GM19438 (cell line): Measurements from ENCODE around the gene USP40.

Experiments
- ATAC-seq: cut with Tn5 transposase; IDR thresholded peaks from one replicate; pipeline ENCODE4 v1.9.1; 2021; ENCODE audit warnings: low read depth; ENCODE audit not compliant: unreplicated experiment

USP40 gene

DNA sequence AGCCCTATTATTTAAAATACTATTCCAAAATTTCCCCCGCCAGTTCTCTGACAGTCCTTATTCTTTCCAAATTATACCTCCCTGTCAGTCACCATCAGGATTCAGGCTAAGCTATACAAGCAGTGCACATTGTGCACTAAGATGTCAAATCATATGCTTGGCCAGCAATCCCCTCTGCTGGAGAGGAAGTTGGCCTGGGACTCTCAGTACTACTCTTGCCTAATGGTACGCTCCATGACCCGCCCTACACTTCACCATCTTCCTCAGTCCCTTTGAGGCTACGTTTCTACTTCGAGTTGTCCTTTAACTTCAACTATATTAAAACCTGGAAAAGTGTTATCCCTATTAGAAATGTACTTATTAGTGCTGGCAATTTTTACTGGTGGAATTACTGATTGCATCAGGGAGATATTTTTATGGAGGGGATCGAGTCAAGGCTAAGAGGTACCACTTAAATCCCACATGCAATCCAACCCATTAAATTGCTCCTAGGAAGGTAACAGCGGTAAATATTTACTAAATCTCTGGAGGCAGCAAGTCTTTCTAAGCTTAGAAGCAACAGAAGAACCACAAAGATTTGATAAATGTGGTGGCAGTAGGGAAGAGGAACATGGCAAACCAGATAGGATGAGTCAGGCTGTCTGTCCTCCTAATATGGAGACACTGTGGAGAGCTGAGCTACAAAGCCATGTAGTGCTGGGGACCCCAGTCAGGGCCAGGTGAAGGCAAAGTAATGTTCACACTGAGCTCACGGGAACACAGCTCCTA, 2.7 kb downstream of the USP40 start:
- no peak for ATAC-seq

- ATAC-seq: no peak
Measured at GRCh38 chr2:233556881-233557736, 9.5 kb downstream of the USP40 start.

- no peak for ATAC-seq
Measured at GRCh38 chr2:233553366-233553765, 13.2 kb downstream of the USP40 start.

DNA sequence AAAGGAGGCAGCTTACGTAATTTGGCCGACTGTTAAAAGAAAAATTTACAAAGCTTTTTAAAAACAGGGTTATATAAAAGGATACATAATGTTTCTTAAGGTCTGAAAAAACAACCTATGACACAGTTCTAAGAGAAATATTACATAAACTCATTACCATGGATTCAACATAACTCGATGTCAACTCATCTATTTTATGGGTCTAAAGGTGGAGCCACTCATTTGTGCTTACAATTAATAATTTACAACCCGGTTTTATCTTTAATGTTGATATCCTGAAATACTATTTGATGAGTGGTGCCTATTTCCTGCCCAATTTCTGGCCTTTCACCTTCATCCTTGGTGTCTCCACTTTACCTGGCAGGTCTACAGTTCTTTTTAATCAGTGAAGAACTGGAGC, 15.1 kb downstream of the USP40 start:
- ATAC-seq: no peak

DNA sequence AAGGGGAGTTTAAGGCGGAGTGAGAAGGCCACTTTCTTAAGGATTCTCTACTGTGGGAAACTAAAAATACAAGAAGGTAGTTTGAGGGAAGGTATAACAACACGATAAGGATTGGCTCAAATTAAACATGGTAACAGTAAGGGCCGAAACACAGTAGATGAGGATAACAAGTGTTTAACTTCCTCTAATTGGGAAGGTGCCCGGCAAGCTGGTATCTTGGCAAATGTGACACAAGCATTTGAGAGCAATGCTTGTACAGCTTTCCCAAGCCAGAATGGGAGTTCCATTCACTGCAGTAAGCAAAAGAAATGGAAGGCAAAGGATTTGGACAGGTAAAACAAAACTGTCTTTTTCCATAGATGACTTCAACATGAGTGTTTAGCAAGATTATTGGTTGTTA, 19.8 kb downstream of the USP40 start:
- no peak for ATAC-seq

DNA sequence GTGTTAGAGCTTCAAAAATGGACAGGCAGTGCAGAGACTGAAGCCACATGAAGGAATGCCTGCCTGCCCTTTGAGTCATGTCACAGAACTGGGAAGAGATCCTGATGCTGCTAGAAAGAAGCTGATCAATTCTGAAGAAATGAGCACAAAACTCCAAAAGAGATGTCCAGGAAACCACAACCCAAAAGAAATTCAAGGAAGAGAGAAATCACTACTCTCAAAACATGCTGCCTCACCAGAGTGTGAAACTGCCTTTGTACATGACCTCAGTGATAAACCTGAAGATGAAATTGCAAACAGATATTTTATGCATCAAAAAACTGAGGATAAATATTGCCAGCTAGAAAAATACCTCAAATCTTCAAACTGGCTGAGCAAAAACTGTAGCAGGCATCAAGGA, 20.5 kb downstream of the USP40 start:
- ATAC-seq: no peak

- ATAC-seq: no peak
Measured at GRCh38 chr2:233544200-233544610, 22.4 kb downstream of the USP40 start.

GRCh38 chr2:233542507-233542906, 24.1 kb downstream of the USP40 start:
- ATAC-seq: no peak

- no peak for ATAC-seq
Measured at GRCh38 chr2:233538741-233539140, 27.8 kb downstream of the USP40 start.

GRCh38 chr2:233535271-233535670, 31.3 kb downstream of the USP40 start:
- ATAC-seq: no peak

GRCh38 chr2:233532971-233533370, 33.6 kb downstream of the USP40 start:
- no peak for ATAC-seq

DNA sequence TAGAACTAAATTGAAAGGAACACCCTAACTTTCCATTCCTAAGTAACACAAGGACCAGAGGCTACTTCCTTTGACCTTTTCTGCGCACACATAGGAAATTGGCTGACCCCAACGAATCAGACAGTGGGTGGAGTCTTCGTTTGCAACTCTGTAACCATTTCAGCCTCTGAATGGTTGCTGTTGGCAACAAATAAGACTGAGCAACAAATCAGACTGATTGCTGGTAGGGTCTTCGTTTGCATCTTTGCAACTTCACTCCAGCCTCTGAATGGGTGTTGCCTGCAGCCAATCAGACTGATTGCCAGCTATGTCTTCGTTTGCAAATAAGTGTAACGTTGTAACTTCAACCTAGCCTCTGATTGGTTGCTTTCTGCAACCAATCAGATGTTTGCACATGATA, 34.6 kb downstream of the USP40 start:
- ATAC-seq: no peak

DNA sequence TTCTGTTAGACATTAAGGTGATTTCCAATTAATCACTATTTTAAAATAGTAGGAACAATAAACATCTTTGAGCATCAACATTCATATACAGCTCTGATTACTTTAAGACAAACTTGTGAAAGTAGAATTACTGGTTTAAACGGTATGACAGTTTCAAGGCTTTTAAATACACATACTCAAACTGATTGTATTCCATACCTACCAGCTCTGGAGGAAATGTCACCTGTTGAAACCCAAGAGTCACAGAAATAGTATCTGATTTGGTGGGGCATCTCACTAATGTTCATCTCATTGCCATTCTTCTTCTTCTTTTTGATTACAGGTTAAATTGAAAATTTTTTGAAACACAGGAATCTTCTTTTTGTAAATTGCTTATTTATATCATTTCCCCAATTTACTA, 36.2 kb downstream of the USP40 start:
- no peak for ATAC-seq

GRCh38 chr2:233528182-233528581, 38.4 kb downstream of the USP40 start:
- ATAC-seq: no peak

- ATAC-seq: no peak
Measured at GRCh38 chr2:233525791-233526190, 40.8 kb downstream of the USP40 start.

GRCh38 chr2:233519787-233520611, 46.6 kb downstream of the USP40 start:
- peak; percentile 92 for ATAC-seq

DNA sequence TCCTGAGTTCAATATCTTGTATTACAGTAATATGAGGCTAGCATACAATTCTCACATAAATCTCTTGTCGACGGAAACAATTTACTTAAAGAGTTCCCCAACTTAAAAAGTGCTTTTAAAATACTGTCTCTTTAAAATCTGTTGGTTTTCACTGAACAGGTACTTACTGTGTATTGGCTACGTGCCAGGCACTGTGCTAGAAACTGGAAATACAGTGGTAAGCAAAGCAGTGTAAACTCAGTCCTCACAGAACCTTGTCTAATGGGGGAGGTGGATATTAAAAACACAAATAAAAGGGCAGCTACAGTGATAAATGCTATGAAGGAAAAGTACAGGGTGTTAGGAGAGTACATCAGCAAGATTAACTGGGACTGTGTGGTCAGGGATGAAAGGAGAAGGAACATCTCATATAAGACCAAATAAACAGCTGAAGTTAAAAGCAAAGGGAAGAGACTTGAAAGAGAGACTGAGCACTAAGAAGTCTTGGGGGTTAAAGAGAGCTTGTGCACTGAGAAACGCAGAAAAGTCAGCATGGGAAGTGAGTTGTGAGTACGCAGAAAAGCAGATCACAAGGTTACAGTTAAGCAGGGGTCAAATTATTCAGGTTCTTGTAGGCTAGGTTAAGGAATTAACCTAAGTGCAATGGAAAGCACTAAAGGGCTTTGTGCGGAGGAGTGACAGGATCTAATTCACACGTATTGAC, 52.5 kb downstream of the USP40 start:
- no peak for ATAC-seq

DNA sequence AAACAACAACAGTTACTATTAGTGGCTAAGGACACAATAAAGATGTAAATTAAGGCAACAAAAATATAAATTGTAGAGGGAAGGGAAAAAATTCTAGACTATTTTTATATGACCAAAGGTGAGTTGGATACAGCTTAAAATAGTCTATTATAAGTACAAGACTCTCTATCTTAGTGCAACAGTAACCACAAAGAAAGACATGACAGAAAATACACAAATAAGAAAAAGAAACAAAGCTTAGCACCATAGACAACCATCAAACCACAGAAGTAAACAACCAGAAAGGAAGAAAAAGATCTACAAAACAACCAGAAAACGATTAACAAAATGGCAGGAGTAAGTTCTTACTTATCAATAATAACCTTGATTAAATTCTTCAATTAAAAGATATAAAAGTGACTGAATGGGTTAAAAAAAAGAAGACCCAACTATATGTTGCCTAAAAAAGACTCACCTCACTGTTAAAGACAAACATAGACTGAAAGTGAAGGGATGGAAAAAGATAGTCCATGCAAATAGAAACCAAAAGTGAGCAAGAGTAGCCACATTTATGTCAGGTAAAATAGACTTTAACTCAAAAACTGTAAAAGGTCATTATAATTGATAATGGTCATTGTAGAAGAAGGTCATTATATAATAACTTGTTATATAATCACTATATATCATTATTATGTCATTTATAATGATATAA, 62.5 kb downstream of the USP40 start:
- ATAC-seq: no peak

- ATAC-seq: no peak
Measured at GRCh38 chr2:233503481-233503880, 63.1 kb downstream of the USP40 start.
